HUDEP-2 (cell line): Measurements from ENCODE around the gene GLRX5.
"Not testable (repeated sequence)": the region's sequence is repeated elsewhere in the genome, so short reads cannot be mapped to it uniquely, and the experiment has no call there.

ENCODE experiments used
- DNase-seq, 76 experiments: peaks; one replicate each; lab custom pipeline; 2025; ENCODE audit not compliant: unreplicated experiment in 76 of 76; lab: John Stamatoyannopoulos, UW

The GLRX5 gene

DNA sequence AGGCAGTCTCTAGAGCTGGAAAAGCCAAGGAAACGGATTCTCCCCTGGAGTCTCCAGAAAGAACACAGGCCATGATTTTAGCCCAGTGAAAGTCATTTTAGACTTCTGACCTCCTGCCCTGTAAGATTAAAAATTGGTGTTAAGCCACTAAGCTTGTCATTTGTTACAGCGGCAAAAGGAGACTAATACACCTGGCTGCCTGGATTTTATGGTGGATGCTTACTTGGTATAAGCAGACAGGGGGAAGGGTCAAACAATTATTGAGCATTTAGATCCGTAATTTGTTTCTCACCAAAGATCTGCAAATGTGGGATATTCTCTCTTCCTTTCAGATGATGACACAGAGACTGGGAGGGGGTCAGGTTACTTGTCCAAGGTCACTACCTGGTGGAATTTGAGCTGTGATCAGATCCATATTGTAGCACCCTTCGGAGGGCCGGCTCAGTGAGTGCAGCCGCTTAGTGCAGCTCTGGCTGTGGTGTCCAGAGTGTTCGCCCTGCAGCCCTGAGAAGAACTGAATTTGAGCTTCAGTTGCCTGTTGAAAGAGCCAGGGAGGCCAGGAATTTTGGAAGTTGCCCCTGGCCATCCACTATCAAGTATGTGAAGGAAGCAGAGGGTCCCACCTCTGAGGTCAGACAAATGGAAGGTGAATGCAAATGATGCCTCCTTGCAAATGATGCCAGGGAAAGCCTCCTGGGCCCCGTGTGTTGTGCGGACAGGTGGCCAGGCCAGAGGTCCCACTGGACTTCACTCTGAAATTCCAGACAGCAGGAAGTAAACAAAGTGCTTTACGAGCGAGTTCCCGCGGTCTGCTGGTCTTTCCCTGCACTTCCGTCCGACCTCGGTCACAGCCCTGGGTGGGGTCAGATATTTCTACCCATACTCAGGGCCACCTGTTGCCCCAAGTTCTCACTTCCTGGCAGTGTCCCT lies 15.1 kb downstream of the GLRX5 start:
- DNase-seq = no peak

DNA sequence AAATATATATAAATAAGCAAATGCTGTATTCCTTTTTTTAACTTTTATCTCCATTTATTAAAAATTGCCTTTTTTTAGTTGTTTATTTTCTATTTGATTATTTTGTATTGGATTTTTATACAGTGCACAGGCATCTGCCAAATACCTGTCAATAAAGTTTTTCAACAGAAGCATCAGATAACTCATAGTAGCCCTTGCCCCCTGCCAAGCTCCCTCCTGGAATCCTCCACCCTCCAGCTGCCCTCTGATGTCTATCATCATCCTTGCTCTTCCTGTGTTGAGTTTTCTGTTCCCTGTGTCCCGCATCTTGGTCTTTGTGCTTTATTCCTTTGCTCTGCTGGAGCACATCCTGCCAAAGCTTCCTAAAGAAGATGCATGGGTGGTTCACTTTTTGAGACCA lies 16.6 kb downstream of the GLRX5 start:
- DNase-seq = no peak

DNA sequence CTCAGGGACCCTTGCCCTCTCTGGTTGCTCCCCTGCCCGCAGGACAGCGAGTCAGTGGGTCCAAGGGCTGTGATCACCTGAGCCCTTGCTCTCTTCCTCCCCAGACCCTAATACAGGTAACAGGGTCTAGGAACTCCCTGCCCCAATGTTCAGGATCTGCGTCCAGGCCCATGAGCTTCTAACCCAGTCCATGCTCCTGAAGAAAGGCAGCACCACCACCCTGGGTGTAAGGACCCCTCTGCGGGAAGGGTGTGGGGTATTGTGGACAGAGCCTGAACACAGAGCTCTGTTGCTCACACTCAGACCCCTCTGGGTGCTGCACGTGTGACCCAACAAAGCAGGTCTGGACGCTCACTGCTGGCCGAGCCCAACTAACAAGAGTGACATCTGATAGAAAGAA lies 18.3 kb downstream of the GLRX5 start:
- no peak for DNase-seq

DNA sequence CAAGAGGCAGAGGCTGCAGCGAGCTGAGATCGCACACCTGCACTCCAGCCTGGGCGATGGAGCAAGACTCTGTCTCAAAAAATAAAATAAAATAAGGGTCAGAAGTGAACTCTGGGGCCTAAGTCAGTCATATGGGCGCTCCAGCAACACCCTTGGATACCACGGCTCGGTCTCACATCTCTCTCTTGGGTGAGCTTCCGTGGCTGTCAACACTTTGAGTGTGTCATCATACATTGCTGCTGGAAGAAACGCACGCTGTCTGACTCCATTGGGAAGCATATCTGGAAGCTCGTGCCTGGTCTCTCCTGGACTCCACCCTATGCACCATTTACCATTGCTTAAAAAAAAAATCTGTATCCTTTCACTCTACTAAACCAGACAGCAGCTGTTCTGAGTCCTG lies 20.2 kb downstream of the GLRX5 start:
- no peak for DNase-seq

DNA sequence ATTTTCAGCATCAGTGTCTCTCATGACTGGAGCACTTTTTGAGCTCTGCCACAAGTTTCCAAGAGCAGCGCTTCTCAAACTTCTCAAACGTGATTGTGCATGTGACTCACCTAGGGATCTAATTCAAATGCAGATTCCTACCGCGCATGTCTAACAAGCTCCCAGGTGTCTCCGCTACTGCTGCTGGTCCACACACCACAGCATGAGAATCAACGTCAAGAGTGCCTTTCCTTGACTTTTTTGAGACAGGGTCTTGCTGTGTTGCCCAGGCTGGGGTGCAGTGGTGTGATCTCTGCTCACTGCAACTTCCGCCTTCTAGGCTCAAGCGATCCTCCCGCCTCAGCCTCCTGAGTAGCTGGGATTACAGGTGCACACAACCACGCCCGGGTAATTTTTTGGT lies 22.4 kb downstream of the GLRX5 start:
- no peak for DNase-seq

DNA sequence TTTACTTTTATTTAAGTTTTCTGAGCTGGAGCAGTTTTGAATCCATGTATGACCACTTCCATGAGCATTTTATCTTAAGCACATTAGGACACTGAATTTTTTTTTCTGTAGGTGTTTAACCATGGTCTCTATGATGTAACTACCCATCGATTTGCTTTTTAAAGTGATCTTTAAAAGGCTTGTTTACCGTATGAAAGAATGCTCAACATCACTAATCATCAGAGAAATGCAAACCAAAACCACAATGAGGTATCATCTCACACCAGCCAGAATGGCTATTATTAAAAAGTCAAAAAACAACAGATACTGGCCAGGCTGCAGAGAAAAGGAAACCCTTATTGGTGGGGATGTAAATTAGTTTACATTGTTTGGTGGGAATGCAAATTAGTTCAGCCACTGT lies 23.0 kb downstream of the GLRX5 start:
- no peak for DNase-seq

DNA sequence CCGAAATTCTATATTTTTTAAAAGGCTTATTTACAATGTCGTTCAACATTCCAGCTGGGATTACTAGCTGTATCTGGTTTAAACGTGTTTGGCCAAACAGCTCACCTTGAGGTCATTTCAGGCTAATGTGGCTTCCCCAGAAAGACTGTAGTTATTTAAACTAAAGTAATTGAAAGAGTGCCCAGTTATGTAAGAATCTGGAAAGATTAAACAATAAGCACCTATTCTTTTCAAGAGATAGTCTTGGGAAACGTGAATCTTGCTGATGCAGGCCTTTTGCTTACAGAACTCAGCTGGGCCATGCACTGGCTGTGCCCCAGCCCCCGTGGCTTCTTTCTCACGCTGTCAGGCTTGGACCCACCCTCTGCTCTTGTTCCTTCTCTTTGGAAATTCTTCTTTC lies 24.4 kb downstream of the GLRX5 start:
- DNase-seq = no peak

DNA sequence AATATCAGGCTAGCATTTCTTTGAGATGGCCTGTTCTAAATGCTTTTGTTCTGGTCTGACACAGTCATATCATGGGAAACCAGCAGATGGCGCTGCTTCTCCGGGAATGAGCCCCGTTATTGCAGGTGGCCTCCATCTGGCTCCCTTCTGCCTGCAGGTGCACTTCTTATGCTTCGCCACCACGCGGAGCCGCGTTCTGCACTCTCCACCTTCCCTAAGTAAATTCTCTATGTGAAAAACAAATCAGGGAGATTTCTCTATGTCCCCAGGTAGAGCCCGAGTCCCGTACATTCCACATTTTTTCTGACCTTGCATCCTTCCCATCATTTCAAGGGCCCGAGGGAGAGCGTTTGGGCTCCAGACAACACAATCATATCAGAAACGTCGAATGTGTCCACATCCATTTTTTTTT lies 26.2 kb downstream of the GLRX5 start:
- peak in 75 of 76 experiments; percentile 11 to 88 (median 73) for DNase-seq

DNA sequence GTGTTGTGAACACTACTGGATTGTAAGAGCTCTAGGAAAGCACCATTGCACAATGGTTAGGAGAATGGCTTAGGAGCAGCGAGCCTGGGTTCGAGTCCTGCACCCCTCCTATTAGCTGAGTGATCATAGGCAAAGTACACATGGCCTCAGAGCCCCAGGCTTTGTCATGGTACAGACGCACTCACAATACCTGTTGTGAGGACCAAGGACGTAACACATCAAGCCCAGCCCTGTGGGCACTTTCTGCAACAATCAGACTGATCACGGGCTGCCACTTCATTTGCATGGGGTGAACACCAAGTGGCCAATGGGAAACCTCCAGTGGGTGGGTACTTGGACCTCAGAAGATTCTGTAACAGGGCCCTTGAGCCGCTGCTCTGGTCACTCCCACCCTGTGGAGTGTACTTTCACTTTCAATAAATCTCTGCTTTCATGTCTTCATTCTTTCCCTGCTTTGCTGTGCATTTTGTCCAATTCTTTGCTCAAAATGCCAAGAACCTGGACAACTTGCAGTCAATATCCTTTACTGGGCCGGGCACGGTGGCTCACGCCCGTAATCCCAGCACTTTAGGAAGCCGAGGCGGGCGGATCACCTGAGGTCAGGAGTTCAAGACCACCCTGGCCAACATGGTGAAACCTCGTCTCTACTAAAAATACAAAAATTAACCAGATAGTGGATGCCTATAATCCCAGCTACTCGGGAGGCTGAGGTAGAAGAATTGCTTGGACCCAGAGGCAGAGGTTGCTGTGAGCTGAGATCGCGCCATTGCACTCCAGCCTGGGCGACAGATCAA lies 28.2 kb downstream of the GLRX5 start:
- no peak for DNase-seq

DNA sequence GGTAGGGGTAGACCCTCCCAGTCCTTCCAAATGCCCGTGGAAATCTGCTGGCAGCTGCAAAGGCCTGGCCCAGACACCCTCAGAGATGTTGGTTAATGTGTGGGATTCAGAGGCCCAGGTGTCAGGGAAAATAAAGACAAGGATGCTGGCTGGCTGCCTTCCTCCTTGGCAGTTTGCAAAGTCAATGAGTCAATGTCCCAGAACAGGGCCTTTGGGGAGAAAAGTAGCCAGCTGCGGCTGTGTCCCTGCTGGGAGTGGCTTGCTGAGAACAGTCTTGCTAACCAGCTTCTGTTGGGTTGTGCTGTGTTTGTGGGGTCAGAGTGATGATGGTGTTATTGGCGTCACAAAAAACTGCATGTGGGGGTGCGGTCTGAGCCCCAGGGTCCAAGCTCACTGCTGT lies 29.2 kb downstream of the GLRX5 start:
- DNase-seq = no peak

DNA sequence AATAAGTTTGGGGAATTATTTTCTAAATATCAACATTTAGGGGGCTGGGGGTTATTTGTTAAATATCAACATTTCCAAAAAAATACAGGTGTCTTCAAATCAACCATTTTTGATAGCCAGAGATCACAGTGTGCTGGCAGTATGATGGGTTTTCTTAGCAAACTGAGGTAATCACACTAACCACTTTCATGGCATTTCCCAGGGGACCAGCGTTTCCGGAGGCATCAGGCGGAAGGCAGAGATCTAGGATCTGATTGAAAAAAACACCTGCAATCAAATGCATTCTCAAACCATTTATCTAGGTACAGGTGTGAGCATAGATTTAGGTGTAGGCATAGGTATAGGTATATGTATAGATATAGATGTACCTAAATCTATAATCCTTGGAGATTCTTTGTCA lies 34.6 kb downstream of the GLRX5 start:
- no peak for DNase-seq

DNA sequence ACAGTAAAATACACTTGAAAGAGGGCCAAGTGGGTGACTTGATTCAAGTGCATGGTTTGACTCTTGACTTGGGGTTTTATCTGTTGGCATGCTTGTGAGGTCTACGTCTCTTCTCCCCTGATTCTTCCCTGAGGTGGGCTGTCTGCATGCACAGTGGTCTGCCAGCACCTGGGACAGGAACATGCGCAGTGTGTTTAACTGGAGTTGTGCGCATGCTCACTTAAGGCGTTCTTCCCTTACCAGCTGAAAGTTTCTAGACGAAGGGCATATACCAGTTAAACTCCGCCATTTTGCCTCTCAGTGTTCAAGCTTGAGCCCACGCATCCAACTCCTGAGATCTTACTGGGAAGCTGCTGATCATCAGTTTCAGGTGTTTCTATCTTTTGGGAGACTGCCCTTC lies 38.5 kb downstream of the GLRX5 start:
- no peak for DNase-seq

DNA sequence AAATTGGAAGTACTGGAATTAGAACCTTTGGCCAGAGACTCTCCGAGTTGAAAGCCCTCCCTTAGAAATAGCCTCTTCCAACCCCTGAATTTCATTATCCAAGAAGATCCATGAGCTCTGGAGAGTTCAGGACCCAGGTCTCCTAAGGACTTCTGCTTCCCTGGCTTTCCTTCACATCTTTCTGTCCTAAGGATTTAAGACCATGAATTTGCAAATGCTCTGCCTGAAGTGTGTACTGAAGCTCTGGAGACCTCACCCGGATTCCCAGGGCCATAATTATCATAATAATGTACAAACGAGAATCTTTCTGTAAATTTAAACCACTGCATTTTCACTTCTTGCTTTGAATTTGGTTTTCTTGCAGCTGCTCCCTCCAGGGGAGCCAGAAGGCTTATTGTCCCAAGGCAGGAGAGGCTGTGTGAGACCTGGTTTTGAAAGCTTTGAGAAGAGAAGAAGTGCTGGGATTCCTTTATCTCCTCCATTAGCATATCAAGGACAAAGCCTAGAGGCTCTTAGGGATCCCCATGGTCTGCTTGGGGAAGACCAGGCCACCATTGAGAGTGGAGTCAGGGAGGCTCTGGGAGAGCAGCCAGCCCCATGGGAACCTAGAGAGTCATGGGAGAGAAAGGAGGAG lies 41.1 kb downstream of the GLRX5 start:
- DNase-seq = no peak

DNA sequence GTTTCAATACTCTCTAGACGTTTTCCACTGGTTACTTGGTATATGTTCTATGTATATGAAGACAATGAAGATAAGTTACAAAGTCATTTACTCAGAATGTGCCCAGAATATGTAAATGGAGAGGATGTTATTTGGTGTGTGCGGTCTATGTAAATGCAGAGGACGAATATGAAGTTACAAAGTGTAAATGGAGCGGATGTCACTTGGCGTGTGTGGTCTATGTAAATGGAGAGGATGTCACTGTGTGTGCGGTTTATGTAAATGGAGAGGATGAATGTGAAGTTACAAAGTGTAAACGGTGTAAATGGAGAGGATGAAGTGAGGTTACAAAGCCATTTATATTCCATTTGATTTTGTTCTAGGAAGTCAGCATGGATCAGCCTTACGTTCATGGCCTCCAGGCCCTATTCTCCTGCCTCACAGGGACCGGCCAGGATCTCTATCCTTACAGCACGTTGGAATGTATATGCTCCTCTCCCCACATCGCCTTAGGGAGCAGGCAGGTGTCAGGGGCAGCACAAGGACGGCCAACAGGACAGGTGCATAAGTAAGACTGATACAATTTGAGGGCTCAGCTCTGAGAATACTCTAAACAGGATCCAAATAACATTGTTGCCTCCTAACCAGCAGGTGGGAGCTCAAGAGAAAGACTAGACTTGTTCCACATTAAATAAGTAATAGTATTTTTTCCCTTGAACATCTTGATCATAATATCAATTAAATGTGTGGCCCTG lies 42.4 kb downstream of the GLRX5 start:
- no peak for DNase-seq

DNA sequence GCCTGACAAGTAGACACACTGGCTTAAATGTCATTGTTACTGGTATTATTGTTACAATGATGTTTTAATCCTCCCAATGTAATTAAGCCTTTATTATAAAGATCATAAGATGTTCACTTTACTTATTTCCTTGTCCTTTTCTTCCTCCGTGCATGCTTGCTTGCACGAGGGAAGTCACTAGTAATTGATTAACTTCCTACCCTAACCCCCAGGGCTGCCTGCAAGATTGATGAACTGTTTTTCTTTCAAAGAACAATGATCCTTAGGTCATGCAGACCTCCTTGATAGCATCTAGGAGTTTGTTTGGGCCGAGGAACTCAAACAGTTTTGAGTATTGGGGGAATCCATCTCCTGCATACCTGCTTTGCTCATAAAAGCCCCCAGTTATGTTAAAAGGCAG lies 43.0 kb downstream of the GLRX5 start:
- no peak for DNase-seq

DNA sequence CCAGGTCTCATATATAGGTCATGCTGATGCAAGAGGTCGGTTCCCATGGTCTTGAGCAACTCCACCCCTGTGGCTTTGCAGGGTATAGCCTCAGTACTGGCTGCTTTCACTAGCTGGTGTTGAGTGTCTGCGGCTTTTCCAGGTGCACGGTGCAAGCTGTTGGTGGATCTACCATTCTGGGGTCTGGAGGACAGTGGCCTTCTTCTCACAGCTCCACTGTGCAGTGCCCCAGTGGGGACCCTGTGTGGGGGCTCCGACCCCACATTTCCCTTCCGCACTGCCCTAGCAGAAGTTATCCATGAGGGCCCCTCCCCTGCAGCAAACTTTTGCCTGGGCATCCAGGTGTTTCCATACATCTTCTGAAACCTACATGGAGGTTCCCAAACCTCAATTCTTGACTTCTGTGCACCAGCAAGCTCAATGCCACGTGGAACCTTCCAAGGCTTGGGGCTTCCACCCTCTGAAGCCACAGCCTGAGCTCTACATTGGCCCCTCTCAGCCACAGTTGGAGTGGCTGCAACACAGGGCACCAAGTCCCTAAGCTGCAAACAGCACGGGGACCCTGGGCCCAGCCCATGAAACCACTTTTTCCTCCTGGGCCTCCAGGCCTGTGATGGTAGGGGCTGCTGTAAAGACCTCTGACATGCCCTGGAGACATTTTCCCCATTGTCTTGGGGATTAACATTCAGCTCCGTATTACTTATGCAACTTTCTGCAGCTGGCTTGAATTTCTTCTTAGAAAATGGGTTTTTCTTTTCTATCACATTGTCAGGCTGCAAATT lies 49.2 kb downstream of the GLRX5 start:
- DNase-seq = not testable (repeated sequence)

DNA sequence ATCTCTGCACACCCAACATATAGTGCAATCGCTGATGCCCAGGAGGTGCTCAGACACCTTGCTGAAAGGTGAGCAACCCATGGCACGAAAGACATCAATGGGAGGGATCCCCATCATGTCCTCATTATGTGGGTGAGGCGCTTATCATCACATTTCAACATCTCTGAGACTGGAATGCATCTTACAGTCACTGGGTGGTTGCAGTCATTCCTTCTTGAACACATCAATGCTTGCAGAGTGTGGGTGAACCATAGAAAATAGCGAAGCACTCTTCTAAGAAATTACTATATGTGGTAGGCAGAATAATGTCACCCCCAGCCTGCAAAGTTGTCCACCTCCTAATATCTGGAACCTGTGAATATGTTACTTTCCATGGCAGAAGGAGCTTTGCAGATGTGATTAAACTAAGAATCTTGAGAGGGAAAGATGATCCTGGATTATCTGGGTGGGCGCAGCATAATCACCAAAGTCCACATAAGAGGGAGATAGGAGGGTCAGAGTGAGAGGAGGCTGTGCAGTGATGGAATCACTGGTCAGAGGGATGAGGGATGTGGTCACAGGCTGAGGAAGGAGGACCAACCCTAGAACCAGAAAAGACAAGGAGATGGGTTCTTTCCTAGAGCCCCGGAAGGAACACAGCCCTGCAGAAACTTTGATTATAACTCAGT lies 51.2 kb downstream of the GLRX5 start:
- DNase-seq = no peak

DNA sequence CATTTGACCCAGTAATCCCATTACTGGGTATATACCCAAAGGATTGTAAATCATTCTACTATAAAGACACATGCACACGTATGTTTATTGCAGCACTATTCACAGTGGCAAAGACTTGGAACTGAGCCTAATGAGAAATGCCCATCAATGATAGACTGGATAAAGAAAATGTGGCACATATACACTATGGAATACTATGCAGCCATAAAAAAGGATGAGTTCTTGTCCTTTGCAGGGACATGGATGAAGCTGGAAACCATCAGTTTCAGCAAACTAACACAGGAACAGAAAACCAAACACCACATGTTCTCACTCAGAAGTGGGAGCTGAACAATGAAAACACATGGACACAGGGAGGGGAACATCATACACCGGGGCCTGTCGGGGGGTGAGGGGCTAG lies 56.3 kb downstream of the GLRX5 start:
- DNase-seq = not testable (repeated sequence)
